ENCODE results near the gene PDE5A. TPM values are rescaled to one million over a fixed set of nuclear protein-coding genes. Genes with fewer than 3 reads are reported as not detected.
A peak's percentile ranks its signal among the peaks of the same experiment; 100 is the strongest.
"Not testable (repeated sequence)": the region's sequence is repeated elsewhere in the genome, so short reads cannot be mapped to it uniquely, and the experiment has no call there.

Gene PDE5A
- total RNA-seq, 1 donor from 2014 or later, result 58.0 TPM

DNA sequence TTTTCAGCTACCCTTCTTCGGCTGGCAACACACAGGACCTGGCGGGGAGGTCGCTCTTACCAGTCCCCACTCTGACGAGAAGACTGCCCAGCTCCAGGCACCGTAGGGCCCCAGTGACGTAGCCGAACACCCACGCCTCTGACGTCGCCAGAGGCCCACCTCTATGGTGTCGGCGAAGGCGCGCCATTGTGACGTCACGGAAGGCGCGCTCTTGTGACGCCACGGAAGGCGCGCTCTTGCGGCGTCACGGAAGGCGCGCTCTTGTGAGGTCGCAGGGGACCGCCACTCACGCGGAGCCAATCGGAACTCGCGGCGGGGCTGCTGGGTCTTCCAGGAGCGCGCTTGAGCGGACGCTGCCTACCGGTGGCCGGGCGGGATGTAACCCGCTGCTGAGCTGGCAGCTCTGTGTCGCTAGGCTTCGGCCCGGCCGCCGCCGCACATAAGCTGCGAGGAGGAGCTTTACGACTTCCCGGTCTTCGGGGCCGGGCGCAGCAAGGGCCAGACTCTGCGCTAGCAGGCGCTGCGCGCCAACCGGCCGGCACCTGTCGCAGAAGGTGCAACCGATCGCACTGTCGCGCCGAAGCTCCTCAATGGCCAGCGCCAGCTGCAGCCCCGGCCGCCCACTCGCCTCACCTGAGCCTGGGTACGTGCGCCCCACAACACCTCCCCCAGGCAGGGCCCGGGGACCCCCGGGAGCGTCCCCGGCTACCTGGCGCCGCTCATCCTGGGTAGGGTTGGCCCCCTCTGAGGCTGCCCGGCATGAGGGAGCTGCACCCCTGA, 173.9 kb downstream of the PDE5A start:
- H3K27ac ChIP-seq, result peak overlapping the region; percentile 98
- intact Hi-C loops (cut with DNase I); H3K9me3 ChIP-seq; H3K4me1 ChIP-seq; H3K27me3 ChIP-seq; H3K36me3 ChIP-seq: not testable (repeated sequence)
- peak overlapping the region; percentile 67 for H3K4me3 ChIP-seq
- DNase-seq (peak; percentile 97), ATAC-seq (peak; percentile 100)
- TF ChIP-seq, protein P1, sequence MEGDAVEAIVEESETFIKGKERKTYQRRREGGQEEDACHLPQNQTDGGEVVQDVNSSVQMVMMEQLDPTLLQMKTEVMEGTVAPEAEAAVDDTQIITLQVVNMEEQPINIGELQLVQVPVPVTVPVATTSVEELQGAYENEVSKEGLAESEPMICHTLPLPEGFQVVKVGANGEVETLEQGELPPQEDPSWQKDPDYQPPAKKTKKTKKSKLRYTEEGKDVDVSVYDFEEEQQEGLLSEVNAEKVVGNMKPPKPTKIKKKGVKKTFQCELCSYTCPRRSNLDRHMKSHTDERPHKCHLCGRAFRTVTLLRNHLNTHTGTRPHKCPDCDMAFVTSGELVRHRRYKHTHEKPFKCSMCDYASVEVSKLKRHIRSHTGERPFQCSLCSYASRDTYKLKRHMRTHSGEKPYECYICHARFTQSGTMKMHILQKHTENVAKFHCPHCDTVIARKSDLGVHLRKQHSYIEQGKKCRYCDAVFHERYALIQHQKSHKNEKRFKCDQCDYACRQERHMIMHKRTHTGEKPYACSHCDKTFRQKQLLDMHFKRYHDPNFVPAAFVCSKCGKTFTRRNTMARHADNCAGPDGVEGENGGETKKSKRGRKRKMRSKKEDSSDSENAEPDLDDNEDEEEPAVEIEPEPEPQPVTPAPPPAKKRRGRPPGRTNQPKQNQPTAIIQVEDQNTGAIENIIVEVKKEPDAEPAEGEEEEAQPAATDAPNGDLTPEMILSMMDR (IDR thresholded peaks at IDR 0.05), result peak; percentile 28

DNA sequence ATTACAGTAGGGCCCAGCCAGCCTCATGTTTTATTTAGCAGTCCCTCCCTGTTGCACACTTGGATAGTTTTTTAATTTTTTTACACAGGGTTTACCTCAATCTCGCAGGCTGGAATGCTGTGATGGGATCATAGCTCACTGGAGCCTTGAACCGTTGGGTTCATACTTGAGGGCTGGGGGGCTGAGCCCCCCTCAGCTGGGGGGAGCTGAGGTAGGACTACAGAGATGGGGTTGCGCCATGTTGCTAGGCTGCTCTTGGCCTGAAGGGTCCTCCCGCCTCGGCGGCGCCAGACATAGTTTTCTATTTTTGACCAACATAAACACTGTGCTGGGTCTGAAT, 174.5 kb downstream of the PDE5A start:
- H3K36me3 ChIP-seq; H3K9me3 ChIP-seq; intact Hi-C loops (cut with DNase I); DNase-seq; H3K27me3 ChIP-seq; H3K4me1 ChIP-seq: not testable (repeated sequence)
- peak; percentile 34 for ATAC-seq
- H3K27ac ChIP-seq, result peak overlapping the region; percentile 98
- H3K4me3 ChIP-seq, result peak overlapping the region; percentile 67

DNA sequence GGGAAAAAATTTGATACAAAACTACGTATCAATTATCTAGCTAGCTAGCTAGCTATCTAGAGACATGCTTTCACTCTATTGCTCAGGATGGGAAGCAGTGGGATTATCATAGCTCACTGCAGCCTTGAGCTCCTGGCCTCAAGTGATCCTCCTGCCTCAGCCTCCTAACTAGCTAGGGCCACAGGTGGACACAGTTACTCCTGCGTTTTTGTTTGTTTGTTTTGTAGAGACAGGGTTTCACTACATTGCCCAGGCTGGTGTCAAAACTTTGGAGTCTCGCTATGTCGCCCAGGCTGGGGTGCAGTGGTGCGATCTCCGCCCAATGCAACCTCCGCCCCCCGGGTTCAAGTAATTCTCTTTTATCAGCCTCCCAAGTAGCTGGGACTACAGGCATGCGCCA, 175.3 kb downstream of the PDE5A start:
- H3K27me3 ChIP-seq; H3K4me1 ChIP-seq; ATAC-seq; DNase-seq; intact Hi-C loops (cut with DNase I); H3K4me3 ChIP-seq; H3K36me3 ChIP-seq; H3K27ac ChIP-seq; H3K9me3 ChIP-seq: not testable (repeated sequence)

DNA sequence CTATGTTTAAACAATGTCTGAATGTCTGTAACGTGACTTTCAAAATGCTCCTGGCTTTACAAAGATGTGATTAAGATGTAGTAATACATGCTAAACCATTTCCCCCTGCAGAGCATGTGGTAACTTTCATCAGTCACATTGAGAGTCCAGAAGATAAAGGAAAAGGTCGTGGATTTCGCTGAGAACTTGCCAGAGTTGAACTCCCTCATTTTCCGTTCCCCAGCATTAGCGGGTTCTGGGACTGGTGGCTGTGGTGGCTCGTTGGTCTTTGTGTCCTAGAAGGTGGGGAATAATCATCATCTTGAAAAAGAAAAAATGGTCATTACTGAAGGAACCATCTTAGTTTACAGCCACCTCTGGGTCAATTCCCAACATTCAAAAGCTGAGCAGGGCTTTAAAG, 178.8 kb downstream of the PDE5A start:
- H3K27me3 ChIP-seq; H3K4me1 ChIP-seq; H3K4me3 ChIP-seq; ATAC-seq; H3K9me3 ChIP-seq; intact Hi-C loops (cut with DNase I); H3K36me3 ChIP-seq; DNase-seq; H3K27ac ChIP-seq: not testable (repeated sequence)
